Caco-2 (cell line): ENCODE results near the gene THRB. TPM values are rescaled to one million over a fixed set of nuclear protein-coding genes. Genes with fewer than 3 reads are reported as not detected.
A peak's percentile ranks its signal among the peaks of the same experiment; 100 is the strongest.

Source experiments
- BruUV-seq: library from RNA; stranded (reverse); fragments of 400-500 nt; replicated peaks from 2 replicates; lab custom pipeline; 2021; lab: Mats Ljungman, UMichigan
- CTCF ChIA-PET: fragments of 300-600 bp; sonication (Branson Sonifier 250); formaldehyde crosslinking; loops from one replicate; lab custom pipeline; 2022; ENCODE audit warnings: antibody characterized with exemption; lab: Charles Lee
- POLR2A ChIA-PET: fragments of 300-600 bp; sonication (Branson Sonifier 250); formaldehyde crosslinking; loops from one replicate; lab custom pipeline; 2022; ENCODE audit warnings: antibody characterized with exemption; lab: Charles Lee
- DNase-seq, 2 experiments: peaks; one replicate each; pipeline versions ENCODE4 v3.0.0 to v3.0.0-alpha.2; 2020 to 2022
- H3K27me3 ChIP-seq: replicated peaks from 2 replicates; pipeline ENCODE4 v1.6.0; 2011; ENCODE audit warnings: low read length; ENCODE audit not compliant: control insufficient read depth, insufficient read depth
- H3K36me3 ChIP-seq: 2 replicates; pipeline ENCODE4 v1.5.1; 2011; ENCODE audit warnings: low read length; ENCODE audit not compliant: control insufficient read depth, insufficient read depth
- H3K4me1 ChIP-seq: fragments of 250-450 bp; sonication (Bioruptor Pico); 2 replicates; pipeline ENCODE4 v1.5.1; 2020; ENCODE audit warnings: mild to moderate bottlenecking
- H3K4me3 ChIP-seq: 2 replicates; pipeline ENCODE4 v1.5.1; 2011; ENCODE audit warnings: low read depth, mild to moderate bottlenecking, control low read depth, low read length
- H3K9me3 ChIP-seq: fragments of 250-450 bp; sonication (Bioruptor Pico); 2 replicates; pipeline ENCODE4 v1.5.1; 2020; ENCODE audit warnings: mild to moderate bottlenecking, moderate library complexity
- H3K27ac Mint-ChIP-seq: one replicate; pipeline ENCODE4 v1.8.0; 2022; ENCODE audit warnings: mixed read lengths; ENCODE audit not compliant: unreplicated experiment
- H3K27me3 Mint-ChIP-seq: one replicate; pipeline ENCODE4 v1.8.0; 2022; ENCODE audit warnings: mixed read lengths; ENCODE audit not compliant: insufficient read depth, unreplicated experiment
- H3K36me3 Mint-ChIP-seq: one replicate; pipeline ENCODE4 v1.8.0; 2022; ENCODE audit warnings: mild to moderate bottlenecking, mixed read lengths; ENCODE audit not compliant: insufficient read depth, unreplicated experiment
- H3K4me1 Mint-ChIP-seq: one replicate; pipeline ENCODE4 v1.8.0; 2022; ENCODE audit warnings: low read depth, mixed read lengths; ENCODE audit not compliant: unreplicated experiment
- H3K4me3 Mint-ChIP-seq: one replicate; pipeline ENCODE4 v1.8.0; 2022; ENCODE audit warnings: mild to moderate bottlenecking, moderate library complexity, mixed read lengths; ENCODE audit not compliant: unreplicated experiment
- H3K9me3 Mint-ChIP-seq: one replicate; pipeline ENCODE4 v1.8.0; 2022; ENCODE audit warnings: mixed read lengths; ENCODE audit not compliant: unreplicated experiment
- CTCF ChIP-seq, 2 experiments: fragments of 200-600 bp in 1 of 2; IDR thresholded peaks; 1 replicate in 1 of 2; 2 replicates in 1 of 2; pipeline versions ENCODE4 v1.5.1 to v1.8.0; 2011 to 2022; ENCODE audit warnings: antibody characterized with exemption in 1 of 2, control low read depth in 1 of 2, inconsistent platforms in 1 of 2, low read depth in 1 of 2, low read length in 1 of 2, mild to moderate bottlenecking in 1 of 2, moderate library complexity in 1 of 2; ENCODE audit not compliant: insufficient read depth in 1 of 2, severe bottlenecking in 1 of 2, unreplicated experiment in 1 of 2
- intact Hi-C: fragments of 100-400 bp; cut with micrococcal nuclease; formaldehyde crosslinking; loops from one replicate; pipeline ENCODE4 v1.10.0; 2022; ENCODE audit not compliant: unreplicated experiment
- total RNA-seq: library from RNA; stranded (reverse); gene quantifications from 2 replicates; pipeline ENCODE4 v1.2.3, GENCODE V29; 2022

Gene THRB
- total RNA-seq, 1 experiment from 2014 or later = 19.4 TPM

- Mint-ChIP-seq H3K4me1 (peaks cover 16% of the 10 kb centered on the region), H3K9me3 (no peaks in the 10 kb centered on the region), H3K36me3 (no peaks in the 10 kb centered on the region), H3K4me3 (no peak overlapping the region), H3K27ac (no peak overlapping the region), H3K27me3 (no peaks in the 10 kb centered on the region)
- Histone ChIP-seq H3K4me1 (peaks cover 43% of the 10 kb centered on the region), H3K9me3 (no peaks in the 10 kb centered on the region), H3K4me3 (no peak overlapping the region), H3K27me3 (no peaks in the 10 kb centered on the region), H3K36me3 (no peaks in the 10 kb centered on the region)
- CTCF ChIA-PET = no interaction called here
- intact Hi-C loops = no loop called here
- no peak for DNase-seq
- BruUV-seq = no TSS peak
- TF ChIP-seq CTCF (IDR thresholded peaks at IDR 0.05; ENCODE audit: insufficient read depth in 1 of 2, low read depth in 1 of 2, low read length in 1 of 2, severe bottlenecking in 1 of 2, unreplicated experiment in 1 of 2) = no peak
- POLR2A ChIA-PET = no interaction called here
Measured at GRCh38 chr3:24370352-24371090, 124.1 kb downstream of the THRB start.

- H3K4me1 Mint-ChIP-seq = peaks cover 15% of the 10 kb centered on the region
- intact Hi-C loops = loop anchor here (10.0 kb wide), 1 partner anchor 276 kb away; no protein-coding TSS in a partner anchor
- Histone ChIP-seq H3K4me1 (peaks cover 48% of the 10 kb centered on the region), H3K9me3 (no peaks in the 10 kb centered on the region), H3K4me3 (no peak overlapping the region), H3K27me3 (no peaks in the 10 kb centered on the region), H3K36me3 (no peaks in the 10 kb centered on the region; the same call in 1 of the 2 replicates)
- ChIA-PET POLR2A (no interaction called here), CTCF (no interaction called here)
- no TSS peak for BruUV-seq
- DNase-seq = no peak
- TF ChIP-seq CTCF (IDR thresholded peaks at IDR 0.05; ENCODE audit: insufficient read depth in 1 of 2, low read depth in 1 of 2, low read length in 1 of 2, severe bottlenecking in 1 of 2, unreplicated experiment in 1 of 2) = no peak
- H3K27ac Mint-ChIP-seq = no peak overlapping the region
- no peaks in the 10 kb centered on the region for H3K27me3 Mint-ChIP-seq
- no peaks in the 10 kb centered on the region for H3K36me3 Mint-ChIP-seq
- no peaks in the 10 kb centered on the region for H3K9me3 Mint-ChIP-seq
- no peak overlapping the region for H3K4me3 Mint-ChIP-seq
Measured at GRCh38 chr3:24368605-24369004, 126.0 kb downstream of the THRB start.

GRCh38 chr3:24367664-24368264, 126.9 kb downstream of the THRB start:
- no peaks in the 10 kb centered on the region for H3K9me3 ChIP-seq
- no peaks in the 10 kb centered on the region for H3K27me3 ChIP-seq
- no peaks in the 10 kb centered on the region for H3K36me3 Mint-ChIP-seq
- TF ChIP-seq CTCF (IDR thresholded peaks at IDR 0.05; ENCODE audit: insufficient read depth in 1 of 2, low read depth in 1 of 2, low read length in 1 of 2, severe bottlenecking in 1 of 2, unreplicated experiment in 1 of 2) = no peak
- no peaks in the 10 kb centered on the region for H3K9me3 Mint-ChIP-seq
- no peak overlapping the region for H3K27ac Mint-ChIP-seq
- no peaks in the 10 kb centered on the region for H3K27me3 Mint-ChIP-seq
- ChIA-PET POLR2A (no interaction called here), CTCF (no interaction called here)
- peak in 1 of 2 experiments; percentile 22 for DNase-seq
- peaks cover 48% of the 10 kb centered on the region for H3K4me1 ChIP-seq
- H3K36me3 ChIP-seq = no peaks in the 10 kb centered on the region; the same call in 1 of the 2 replicates
- no TSS peak for BruUV-seq
- no peak overlapping the region for H3K4me3 ChIP-seq
- no peak overlapping the region for H3K4me3 Mint-ChIP-seq
- peaks cover 16% of the 10 kb centered on the region for H3K4me1 Mint-ChIP-seq
- intact Hi-C loops = loop anchor here (1.0 to 10.0 kb wide), 2 partner anchors 9 to 277 kb away; no protein-coding TSS in a partner anchor
